Activated CD4-positive, CD25-positive, alpha-beta regulatory T cell treated with anti-CD3 and anti-CD28 coated beads, Interleukin-2, amount 50 U/mL, for 24 hours (primary cell): Measurements from ENCODE around the gene KRT85.
"Not testable (repeated sequence)": the region's sequence is repeated elsewhere in the genome, so short reads cannot be mapped to it uniquely, and the experiment has no call there.

ENCODE experiments used
- ATAC-seq, 2 donors: fragments of 150-1000 bp; cut with Tn5 transposase; one replicate each; pipeline ENCODE4 v1.10.0; 2021; ENCODE audit warnings: mild to moderate bottlenecking in 1 of 2, moderate library complexity in 1 of 2

KRT85 gene

DNA sequence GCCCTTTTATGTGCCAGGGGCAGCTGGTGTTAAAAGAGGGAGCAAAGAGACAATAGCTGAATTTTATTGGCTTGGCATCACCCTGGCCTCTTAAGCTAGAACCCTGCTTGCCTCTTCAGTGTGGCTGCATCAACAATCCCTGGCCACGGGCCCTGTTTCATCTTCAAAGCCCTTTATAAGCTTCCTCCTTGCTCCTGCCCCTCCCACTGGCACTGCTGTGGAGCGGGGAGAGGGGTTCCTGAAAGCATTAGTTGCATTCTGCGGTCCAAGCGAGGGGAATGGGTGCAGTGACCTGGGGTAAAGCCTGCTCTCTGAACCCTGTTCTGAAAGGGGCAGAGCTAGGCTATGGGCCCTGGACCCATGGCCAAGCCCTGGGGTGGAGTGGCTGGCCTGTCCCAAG, 45.9 kb downstream of the KRT85 start:
- no peak for ATAC-seq

DNA sequence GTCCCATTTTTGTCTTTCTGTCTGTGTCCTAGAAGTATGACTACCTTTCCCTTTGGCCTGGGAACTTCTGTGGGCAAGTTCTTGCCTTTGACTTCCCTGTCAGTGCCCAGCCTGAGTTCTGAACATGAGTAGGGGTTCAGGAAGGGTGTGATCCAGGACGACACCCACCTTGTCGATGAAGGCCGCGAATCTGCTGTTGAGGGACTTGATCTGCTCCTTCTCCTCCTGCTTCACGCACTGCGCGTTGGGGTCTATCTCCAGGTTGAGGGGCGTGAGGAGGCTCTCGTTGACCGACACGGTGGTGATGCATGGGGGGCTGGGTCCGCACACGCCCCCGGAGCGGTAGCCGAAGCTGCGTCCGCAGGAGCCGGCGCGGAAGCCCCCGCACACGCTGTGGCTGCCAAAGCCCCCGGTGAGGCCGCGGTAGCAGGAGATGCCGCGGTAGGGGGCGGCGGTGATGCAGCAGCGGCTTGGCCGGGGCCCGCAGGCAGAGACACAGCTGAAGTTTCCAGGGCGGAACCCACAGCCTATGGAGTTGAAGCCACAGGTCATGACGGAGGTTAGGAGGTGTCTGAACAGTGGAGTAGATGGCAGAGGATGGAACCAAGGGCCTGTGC, 46.4 kb downstream of the KRT85 start, which contains the start of gene KRT83:
Gene KRT83 (minus strand): TSS at position 615 of the 617 bp plus-strand sequence. CDS start 63 bp downstream, at position 552.
- no peak for ATAC-seq

DNA sequence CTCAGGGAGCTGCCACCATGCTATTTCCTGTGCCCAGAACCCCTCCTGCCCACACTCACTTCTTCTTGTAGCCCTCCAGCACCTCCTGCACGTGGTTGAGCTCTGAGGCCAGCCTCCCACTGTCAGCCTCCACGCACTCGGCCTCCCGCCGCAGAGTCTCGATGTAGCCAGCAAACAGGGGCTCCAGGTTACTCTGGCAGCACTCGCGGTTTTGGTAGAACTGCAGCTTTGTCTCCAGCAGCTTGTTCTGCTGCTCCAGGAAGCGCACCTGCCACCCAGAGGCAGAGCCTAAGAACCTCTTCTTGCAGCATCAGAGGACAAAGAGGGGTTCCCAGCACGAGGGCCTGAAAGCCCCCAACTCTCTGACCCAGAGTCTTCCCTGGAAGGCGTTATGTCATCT, 48.2 kb downstream of the KRT85 start:
- ATAC-seq: no peak

DNA sequence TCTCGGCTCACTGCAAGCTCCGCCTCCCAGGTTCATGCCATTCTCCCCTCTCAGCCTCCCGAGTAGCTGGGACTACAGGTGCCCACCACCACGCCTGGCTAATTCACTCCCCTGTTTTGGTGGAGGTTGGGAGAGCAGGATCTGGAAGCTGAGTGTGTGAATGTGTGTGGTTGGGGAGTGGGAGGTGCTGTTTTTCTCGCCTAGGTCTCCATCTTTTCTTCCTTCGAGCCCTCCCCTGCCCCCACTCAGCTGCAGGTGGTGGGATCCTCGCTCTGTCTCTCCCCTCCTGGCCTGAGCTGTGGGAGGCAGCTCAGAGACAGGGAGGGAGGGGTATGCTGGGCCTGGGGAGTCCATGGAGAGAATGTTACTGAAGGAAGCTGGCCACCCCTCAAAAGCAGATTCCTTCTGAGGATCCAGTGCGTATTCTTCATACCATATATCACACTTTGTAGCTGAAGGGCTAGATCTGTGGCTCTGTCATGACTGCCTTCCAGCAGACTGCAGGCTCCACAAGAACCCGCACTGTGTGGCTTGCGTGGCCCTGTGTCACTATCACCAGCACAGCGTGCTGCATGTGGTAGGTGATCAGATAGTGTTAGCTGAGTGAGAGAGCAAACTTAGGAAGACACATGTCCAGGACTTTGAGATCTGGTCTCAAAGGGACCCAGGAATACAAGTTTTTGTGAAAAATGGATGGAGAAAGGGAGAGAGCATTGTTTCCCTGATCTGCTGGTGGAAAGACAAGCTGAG, 48.9 kb downstream of the KRT85 start:
- no peak for ATAC-seq

DNA sequence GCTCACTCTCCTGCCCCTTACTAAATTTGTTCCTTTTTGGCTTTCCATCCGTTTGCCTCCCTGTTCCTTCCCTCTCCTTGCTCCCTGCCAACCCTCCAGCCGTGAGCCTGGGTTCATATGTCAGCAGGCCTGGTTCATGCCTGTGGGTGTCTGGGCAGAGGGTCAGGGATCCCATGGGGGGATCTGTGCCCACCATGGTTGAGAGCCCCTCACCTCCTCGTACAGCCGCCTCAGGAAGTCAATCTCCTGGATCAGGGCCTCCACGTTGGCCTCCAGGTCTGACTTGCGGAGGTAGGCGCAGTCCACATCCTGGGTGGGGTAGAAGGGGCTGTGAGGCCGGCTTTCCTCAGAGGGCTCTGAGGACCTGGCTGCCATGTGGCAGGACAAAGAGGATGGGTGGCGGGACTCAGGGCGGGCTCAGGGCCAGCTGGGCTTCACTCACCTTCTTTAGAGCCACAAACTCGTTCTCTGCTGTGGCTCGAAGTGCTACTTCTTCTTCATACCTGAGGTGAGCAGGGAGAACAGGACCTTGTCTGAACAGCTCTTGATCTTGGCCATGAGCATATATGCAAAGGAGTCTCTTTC, 49.7 kb downstream of the KRT85 start:
- ATAC-seq: no peak

DNA sequence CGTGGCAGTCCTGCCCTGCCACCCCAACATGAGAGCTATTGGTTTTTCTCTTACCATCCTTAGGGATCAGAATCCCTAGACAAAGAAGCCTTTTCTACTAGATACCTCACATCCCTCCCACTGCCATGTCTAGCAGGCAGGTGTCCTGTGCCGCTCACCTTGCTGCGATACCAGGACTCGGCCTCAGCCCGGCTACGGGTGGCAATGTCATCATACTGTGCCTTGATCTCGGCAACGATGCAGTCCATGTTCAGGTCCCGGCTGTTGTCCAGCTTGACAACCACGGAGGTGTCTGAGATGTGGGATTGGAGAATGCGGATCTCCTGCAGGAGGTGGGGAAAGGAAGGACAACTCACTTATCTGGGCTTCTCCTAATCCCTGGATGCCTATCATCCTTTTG, 50.6 kb downstream of the KRT85 start:
- ATAC-seq: no peak

DNA sequence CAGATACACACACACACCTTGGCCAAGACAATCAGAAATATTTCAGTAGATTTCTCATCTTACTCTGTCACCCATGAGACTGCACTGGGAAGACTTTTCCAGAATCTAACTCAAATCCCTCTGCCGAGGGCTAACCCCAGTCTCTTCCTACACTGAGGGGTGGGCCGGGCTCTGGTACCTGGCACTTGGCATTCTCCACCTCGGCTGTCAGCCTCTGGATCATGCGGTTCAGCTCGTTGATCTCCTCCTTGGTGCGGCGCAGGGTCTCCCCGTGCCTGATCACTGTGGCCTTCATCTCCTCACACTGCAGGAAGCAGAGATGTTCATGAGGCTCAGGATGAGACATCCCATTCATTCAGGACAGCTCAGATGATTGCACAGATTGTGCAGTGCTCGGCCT, 51.0 kb downstream of the KRT85 start:
- ATAC-seq: no peak

DNA sequence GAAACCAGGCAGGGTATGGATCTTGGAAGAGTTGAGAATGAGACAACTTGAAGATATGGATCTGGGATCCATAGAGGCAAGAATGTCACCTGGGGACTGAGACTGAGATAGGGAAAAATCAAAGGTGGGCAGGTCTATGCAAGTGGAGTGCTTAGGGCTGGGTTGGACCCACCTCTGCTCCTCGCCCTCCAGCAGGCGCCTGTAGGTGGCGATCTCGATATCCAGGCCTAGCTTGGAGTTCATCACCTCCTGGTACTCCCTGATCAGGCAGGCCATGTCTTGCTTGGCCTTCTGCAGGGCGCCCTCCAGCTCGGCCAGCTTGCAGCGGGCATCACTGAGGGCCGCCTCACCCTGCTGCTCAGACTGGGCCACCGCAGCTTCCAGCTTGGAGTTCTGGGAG, 51.6 kb downstream of the KRT85 start:
- ATAC-seq: not testable (repeated sequence)

DNA sequence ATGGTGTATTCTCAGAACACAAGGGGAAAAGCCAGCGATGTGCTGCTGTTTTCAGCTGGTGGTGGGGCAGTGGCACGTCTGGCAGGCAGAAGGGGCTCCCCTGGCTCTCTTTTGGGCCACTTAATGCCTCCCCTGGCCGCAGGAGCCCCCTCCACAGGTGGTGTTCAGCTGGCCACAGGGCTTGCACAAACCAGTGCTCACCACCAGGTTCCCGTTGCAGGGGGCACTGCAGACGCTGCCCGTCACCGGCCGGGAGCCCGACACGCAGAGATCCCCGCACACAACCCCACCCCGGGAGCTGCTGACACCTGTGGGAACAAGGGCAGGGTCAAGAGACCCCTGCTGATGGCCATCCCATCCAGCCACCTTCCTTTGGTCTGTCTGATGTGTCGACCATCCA, 52.8 kb downstream of the KRT85 start:
- ATAC-seq: no peak

DNA sequence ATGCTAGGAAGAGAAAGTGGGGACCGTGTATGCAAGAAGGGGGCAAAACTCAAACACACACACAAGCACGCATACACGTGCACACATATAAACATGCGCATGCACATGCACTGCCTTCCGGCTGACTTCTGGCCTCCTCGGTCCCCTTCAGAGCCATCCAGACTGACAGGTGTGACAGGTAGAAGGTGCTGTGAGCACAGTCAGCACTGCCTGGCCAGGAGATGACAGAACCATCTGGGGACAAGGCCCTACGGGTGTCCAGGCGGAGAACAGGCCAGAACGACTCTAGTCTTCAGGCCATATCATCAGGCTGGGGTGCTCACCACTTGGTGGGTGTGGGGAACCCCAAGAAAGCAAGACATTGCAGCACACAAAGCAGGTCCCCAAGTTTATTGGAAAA, 53.4 kb downstream of the KRT85 start:
- no peak for ATAC-seq

DNA sequence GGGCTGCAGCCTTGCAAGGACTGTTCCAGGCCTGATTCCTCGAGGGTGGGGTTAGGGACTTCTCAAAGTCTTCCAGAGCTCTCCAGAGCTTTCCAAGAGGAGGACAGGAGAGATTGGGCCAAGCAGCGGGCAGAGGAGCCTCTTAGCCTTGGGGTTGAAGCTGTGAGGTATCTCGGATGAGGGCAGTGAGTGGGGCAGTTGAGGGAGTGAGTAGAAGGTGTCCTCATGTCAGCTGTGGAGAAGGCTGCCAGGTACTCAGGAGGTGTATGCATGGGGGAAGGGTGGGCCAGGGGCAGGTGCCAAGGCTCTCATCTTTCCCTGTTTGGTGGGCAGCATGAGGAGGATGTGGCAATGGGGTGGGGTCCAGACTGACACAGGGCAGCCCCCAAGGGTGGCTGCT, 53.8 kb downstream of the KRT85 start:
- ATAC-seq: no peak

DNA sequence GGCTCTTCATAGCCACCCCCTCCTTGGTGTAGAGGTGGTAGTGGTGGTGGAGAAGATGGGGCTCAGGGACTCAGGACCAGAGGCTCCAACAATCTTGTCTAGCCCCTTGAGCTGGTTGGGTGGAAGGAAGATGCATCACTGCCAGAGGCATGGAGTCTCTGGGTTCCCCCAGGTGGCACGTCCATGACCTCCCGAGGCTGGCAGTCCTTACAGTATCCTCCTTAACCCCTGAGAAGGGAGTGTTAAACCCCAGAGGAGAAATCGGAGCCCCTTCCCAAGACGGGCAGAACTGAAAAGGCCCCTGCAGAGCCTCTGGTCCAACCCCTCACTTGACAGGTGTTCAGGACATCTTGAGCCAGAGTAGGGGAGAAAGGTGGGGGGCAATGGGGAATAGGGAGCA, 55.2 kb downstream of the KRT85 start:
- no peak for ATAC-seq

DNA sequence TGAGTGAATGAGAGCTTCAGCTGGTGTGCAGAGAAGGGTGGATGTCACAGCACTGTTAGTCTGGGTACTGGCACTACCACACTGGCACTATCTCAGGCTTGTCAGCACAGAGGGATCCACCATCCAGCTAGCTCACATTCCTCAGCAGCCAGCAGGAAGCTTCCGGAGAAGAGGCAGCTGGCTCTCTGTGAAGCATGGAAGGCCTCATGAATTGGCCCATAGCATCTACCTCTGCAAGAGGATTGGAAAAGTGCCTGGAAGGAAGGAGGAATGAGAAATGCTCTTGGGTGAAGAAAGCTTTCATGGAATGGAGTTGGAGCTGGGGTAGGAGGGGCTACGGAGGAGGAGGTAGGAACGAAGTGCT, 56.0 kb downstream of the KRT85 start:
- ATAC-seq: no peak

DNA sequence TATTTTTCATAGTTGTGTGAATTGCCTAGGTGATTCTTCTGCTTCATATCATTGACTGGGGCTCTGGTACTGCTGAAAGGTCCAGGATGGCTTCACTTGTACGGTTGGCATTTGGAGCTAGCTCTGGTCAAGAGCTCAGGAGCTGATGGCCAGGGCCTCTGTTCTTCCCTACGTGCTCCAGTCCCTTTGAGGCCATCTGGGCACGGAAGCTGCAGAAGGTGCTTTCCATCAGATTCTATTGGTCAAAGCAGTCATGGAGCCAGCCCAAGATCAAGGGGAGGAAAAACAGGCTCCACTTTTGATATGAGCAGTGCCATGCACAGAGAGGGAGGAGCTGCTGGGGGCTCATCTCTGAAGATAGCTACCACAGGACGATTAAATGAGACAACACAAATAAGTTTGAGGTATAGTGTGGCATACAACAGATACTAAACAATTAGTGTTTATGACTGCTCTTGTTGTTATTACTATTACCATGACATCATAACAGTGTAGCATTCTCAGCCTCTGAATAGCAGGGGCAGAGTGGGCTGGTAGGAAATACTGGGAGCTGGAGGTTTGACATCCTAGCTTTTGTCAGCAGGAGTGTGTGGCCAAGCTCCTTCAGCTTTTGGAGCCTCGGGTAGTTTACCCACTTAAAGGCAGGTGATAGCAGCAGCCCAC, 56.5 kb downstream of the KRT85 start:
- no peak for ATAC-seq
